IPS-11a (cell line): Measurements from ENCODE around the gene NAA15.
"Not testable (repeated sequence)": the region's sequence is repeated elsewhere in the genome, so short reads cannot be mapped to it uniquely, and the experiment has no call there.

Source experiments
- H3K4me3 ChIP-seq: one replicate; pipeline ENCODE4 v1.5.1; 2013; ENCODE audit warnings: low read depth, low read length, control low read depth

The NAA15 gene

GRCh38 chr4:139337612-139338011 lies 36.3 kb downstream of the NAA15 start:
- H3K4me3 ChIP-seq = no peak overlapping the region

GRCh38 chr4:139361301-139361700 lies 60.0 kb downstream of the NAA15 start:
- no peak overlapping the region for H3K4me3 ChIP-seq

GRCh38 chr4:139367421-139368090 lies 66.3 kb downstream of the NAA15 start:
- no peak overlapping the region for H3K4me3 ChIP-seq

- no peak overlapping the region for H3K4me3 ChIP-seq
Observed at GRCh38 chr4:139368998-139369397, 67.7 kb downstream of the NAA15 start.

- H3K4me3 ChIP-seq = no peak overlapping the region
Observed at GRCh38 chr4:139374251-139374650, 72.9 kb downstream of the NAA15 start.

GRCh38 chr4:139386421-139386820 lies 85.1 kb downstream of the NAA15 start:
- no peak overlapping the region for H3K4me3 ChIP-seq

GRCh38 chr4:139389102-139389501 lies 87.8 kb downstream of the NAA15 start:
- H3K4me3 ChIP-seq = no peak overlapping the region

- H3K4me3 ChIP-seq = no peak overlapping the region
Observed at GRCh38 chr4:139389991-139390390, 88.7 kb downstream of the NAA15 start.

GRCh38 chr4:139391731-139392130 lies 90.4 kb downstream of the NAA15 start:
- H3K4me3 ChIP-seq = no peak overlapping the region

- no peak overlapping the region for H3K4me3 ChIP-seq
Observed at GRCh38 chr4:139392797-139393196, 91.5 kb downstream of the NAA15 start.

- no peak overlapping the region for H3K4me3 ChIP-seq
Observed at GRCh38 chr4:139401368-139401767, 100.1 kb downstream of the NAA15 start.

- H3K4me3 ChIP-seq = no peak overlapping the region
Observed at GRCh38 chr4:139402436-139402835, 101.1 kb downstream of the NAA15 start.

GRCh38 chr4:139403462-139403861 lies 102.2 kb downstream of the NAA15 start:
- H3K4me3 ChIP-seq = no peak overlapping the region

GRCh38 chr4:139410312-139410711 lies 109.0 kb downstream of the NAA15 start:
- H3K4me3 ChIP-seq = no peak overlapping the region

- H3K4me3 ChIP-seq = not testable (repeated sequence)
Observed at GRCh38 chr4:139414671-139415210, 113.4 kb downstream of the NAA15 start.

GRCh38 chr4:139416073-139416673 lies 114.9 kb downstream of the NAA15 start:
- H3K4me3 ChIP-seq = no peak overlapping the region

GRCh38 chr4:139419388-139419914 lies 118.1 kb downstream of the NAA15 start:
- H3K4me3 ChIP-seq = no peak overlapping the region

- no peak overlapping the region for H3K4me3 ChIP-seq
Observed at GRCh38 chr4:139420652-139421051, 119.3 kb downstream of the NAA15 start.

- H3K4me3 ChIP-seq = no peak overlapping the region
Observed at GRCh38 chr4:139436122-139436521, 134.8 kb downstream of the NAA15 start.

GRCh38 chr4:139438141-139438540 lies 136.8 kb downstream of the NAA15 start:
- H3K4me3 ChIP-seq = no peak overlapping the region

GRCh38 chr4:139441029-139441428 lies 139.7 kb downstream of the NAA15 start:
- H3K4me3 ChIP-seq = no peak overlapping the region

- H3K4me3 ChIP-seq = no peak overlapping the region
Observed at GRCh38 chr4:139443661-139444060, 142.4 kb downstream of the NAA15 start.
